CD4-positive, alpha-beta T cell treated with Interferon gamma for 1 hour (primary cell): ENCODE results near the gene PIGU.
"Not testable (repeated sequence)": the region's sequence is repeated elsewhere in the genome, so short reads cannot be mapped to it uniquely, and the experiment has no call there.

Experiments
- DNase-seq: peaks from one replicate; pipeline ENCODE4 v3.0.0-alpha.2; 2020

Gene PIGU

DNA sequence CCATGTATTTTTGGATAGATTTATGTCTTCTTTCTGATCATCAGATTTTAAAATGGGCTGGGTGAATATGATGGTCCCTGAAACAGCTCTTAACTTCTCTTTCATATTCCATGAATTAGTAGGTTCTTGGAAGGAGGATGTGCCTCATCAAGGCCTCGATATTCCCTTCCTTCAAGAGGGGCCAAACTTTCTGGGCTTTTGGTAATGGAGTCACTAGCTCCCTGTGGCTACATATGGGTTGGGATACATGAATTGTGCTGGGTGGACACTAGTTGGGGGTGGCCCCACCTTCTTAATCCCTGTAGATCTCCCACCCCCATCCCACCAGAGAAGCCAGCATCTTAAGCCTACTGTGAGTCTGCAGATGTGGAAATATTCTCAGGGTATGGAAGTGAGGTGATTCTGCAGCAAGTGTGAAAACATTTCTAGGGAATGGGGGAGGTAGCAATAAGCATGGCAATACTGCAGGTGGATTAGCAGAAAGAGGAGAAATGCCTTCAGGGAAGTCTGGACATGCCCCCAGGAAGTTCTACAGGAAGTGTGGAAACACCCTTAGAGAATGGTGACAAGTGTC is 29.5 kb upstream of the PIGU start:
- DNase-seq = no peak

DNA sequence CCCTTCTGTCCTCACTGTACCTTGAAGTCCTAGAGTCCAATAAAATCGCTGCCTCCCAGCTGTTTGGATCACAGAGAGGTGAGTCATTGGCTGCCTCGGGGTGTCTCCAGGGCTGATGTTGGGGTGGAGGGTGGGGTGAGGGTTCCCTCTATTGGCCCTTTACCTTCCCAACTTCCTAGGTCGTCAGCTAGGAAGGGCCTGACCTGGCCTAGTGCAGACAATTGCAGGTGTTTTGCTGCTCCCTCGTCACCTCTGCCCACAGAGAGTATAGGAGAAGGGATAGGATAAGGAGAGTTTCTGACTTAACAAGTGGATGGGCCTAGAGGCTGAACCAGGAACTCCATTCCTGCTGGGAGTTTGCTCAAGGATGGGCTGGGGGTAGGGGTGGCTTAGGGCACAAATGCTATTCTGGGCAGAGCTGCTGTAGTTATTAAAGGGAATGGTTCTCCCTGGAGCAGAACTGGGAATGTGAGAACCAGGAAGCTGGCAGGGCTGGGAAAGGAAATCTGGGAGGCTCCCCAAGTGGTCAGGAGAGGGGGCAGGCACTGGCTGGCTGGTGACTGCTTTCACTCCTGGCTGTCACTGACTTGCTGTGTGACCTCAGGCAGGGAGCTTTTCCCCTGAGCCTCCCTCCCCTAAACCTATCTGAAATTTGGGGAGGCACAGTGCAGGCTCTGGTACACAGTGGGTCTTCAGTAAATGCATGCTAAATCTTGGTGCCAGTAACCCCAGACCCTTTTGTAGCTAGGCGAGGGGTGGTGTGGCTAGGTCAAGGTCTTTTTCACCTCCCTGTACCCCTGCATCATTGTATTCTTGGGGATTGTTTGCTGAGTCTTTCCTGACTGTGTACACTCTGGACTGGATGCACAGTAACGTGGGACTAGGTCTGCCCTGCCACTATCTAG is 28.8 kb upstream of the PIGU start:
- peak; percentile 19 for DNase-seq

DNA sequence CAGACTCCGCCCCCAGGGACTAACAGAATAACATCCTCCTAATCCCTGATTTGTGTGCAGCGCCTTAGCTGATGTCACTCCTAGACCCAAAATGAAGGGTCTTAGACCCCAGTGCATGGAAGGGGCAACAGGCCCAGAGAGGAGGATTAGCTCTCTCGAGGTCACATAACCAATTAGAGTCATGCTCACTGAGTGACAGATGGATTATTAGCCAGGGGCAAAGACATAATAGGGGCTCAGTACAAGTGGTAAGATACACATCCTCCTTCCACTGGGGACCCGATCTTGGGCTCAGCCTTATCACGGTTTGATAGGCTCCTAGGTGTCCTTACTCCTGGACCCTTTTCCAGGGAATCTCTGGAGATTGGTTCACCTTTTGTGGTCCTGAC is 28.1 kb upstream of the PIGU start:
- no peak for DNase-seq

DNA sequence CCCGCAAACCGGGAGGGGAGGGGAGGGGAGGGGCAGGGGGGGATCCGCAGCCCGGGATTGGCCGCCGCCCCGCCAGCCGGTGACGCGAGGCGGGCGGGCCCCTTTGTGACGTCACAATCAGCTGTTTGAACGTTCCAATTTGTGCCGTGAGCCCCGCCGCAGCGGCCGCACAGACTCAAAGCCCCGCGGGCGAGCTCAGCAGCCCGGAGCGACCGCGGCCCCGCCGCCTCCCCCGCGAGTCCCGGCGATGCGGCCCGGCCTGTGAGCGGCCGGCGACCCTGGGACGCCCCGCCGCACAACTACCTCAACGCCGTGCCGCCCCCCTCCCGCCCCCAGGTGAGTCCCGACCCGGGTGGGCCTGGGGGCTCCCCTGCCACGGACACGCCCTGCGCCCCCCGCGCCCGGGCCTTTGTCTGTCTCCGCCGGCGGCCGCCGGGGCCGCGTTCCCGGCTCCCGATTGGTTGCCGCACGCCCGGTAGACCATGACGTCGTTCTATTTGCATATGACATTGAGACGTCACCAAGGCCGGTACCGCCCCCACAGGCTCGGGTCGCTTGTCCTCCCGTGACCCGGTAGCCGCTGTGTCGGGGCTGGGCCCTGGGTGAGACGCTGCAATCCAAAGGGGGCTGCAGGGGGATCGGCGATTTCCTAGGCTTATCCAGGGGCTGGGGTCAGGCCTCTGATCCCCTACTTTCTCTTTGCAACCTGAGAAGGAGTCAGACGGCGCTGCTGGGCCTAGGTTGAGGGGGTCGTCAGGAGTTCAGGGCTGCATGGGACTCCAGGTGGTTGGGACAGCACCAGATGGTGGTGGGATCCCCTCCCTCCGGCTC is 27.5 kb upstream of the PIGU start, which contains the start of gene TP53INP2:
TSS of gene TP53INP2 (plus strand) at position 168 of the 831 bp plus-strand sequence. CDS start 4,396 bp downstream, outside the sequence.
- peak; percentile 94 for DNase-seq

DNA sequence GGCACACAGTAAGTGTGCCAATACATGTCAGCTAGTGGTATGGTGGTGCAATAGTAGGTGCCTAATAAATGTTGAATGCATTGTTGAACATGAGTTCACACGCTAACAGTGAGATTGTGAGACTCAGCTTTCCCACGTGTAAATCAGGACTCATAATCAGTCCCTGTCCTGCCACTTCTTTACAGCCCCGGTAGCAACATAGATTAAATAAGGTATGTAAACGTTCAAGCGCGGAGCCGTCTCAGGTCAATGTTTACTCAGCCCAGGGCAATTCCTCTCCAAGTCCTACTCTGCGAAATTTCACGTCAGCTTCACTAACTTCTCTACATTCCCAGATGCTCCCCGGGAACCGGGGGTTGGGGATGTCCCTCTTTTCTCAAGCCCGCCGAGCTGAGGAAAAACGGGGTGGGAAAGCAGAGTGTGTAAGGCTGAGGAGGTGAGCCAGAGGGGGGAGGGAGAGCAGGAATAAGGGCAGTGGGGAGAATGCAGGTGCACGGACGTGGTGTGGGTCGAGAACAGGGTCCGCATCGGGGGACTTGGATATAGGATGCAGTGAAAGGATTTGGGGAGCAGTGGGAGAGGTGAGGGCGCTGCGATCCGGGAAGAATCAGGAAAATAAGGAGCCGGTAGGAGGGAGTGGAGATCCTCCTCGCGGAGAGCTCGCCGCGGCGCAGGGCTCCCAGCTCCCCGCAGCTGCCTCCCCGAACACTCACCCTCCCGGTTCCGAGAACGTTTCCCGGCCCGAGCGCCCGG is 26.7 kb upstream of the PIGU start:
- DNase-seq = no peak

DNA sequence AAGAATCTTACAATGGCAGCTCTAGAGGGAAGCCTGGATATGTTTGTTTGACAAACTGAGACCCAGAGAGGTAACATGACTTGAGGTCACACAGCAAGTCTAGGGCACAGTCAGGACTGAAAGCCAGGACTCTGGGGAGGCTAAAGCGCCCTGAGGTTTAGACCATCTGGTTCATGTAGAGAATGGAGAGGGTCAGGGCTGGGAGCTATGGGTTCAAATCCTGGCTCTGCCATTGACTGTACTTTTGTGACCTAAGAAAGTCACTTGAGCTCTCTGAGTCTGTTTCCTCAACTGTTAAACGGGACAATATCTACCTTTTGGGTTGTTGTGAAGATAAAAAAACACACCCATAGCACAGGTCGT is 26.1 kb upstream of the PIGU start:
- no peak for DNase-seq

DNA sequence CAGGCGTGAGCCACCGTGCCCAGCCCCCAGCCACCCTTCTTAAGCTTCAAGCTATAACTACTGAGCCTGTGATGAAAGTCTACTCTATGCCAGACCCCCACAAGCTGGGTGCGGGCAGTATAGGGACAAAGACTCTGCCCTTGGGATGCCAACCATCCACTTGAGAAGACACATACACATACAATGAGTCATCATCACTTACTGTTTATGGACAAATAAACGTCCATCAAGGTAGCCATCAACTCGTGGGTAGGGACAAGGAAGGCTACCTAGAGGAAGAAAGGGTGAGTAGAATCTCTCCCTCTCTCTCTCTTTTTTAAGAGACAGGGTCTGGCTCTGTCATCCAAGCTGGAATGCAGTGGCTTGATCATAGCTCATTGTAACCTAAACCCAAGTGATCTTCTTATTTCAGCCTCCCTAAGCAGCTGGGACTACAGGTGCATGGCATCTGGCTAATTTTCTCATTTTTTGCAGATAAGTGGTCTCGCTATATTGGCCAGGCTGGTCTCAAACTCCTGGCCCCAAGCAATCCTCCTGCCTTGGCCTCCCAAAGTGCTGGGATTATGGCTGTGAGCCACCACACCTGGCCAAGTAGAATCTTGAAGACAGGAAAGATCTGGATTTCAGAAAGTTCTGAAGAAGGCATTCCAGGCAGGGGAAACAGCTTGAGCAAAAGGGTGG is 24.7 kb upstream of the PIGU start:
- DNase-seq = no peak

DNA sequence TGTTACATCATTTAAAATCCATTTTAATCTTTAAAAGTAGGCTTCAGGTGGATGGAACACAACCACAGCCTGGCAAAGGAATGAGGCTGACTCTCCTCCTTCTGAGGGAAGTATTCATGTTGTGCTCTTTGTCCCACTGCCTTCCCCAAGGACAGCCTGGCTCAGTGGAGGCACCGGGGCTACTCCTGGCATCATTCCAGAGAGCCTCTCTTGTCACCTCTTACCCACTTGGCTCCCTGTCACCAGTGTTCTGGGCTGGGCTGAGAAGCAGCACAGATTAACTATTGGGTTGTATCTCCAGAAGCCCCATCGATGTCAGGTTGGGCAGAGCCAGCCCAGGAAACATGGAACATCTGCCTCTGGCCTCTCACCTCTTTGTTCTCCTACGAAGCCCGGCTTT is 16.5 kb upstream of the PIGU start:
- DNase-seq = no peak

DNA sequence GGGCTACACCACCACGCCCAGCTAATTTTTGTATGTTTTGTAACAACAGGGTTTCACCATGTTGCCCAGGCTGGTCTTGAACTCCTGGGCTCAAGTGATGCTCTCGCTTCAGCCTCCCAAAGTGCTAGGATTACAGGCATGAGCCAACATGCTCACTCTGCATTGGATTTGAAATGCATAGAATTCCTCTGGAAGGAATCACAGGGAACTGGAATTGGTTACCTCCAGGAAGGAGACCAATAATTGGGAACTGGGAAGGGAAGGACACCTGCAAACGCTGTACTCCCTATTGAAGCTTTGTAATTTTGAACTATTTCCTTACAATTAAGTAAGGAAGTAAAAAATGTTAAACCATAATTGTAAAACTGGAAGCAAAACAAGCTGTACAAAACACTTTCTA is 14.9 kb upstream of the PIGU start:
- DNase-seq = no peak

DNA sequence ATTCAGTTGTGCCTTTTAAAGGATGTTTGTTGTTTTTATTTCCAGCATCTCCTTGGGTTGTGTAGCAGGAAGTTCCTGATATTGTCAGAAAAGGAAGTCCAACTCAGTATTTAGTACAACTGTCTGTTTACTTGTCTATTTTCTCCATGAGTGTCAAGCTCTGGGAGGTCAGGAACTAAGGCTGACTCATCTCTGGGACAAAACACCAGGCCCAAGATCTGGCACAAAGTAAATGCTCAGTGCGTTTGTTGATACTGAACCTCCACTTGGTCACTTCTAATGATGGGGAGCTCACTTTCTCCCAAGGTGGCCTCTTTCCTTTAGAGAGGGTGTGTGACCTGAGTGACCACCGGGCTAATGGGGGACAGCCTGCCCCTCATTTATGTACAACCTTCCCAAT is 12.6 kb upstream of the PIGU start:
- no peak for DNase-seq

DNA sequence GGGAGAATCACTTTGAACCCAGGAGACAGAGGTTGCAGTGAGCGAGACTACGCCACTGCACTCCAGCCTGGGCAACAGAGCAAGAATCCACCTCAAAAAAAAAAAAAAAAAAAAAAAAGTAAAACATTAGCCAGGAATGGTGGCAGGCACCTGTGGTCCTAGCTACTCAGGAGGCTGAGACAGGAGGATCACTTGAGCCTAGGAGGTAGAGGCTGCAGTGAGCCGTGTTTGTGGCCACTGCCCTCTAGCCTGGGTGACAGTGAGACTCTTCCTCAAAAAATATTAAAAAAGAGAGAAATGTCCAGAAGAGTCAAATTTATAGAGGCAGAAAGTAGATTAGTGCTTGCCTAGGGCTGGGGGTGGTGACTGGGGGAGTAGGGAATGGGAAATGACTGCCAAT is 6.8 kb upstream of the PIGU start:
- DNase-seq = no peak

DNA sequence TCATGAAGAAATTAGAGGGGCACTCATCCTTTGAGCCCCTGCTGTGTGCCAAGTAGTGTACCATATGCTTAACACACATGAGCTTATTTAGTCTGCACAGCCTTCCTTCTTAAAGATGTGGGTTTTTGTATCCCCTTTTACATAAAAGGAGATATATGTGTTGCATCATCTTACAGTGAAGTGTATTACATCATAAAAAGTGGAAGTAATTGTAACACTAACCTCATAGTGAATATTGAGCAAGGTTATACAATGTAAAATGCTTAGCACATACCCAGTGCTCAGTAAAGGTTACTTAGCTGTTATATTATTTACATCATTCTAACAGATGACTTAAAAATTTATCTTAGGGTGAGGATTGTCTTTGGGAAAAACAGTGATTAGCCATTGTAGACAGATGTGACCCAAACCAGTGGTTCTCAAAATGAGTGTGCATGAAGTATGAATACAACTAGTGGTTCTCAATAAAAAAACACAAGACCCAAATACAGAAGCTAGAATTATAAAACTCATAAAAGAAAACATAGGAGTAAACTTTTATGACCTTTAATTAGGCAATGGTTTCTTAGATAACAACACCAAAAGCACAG is 3.8 kb upstream of the PIGU start:
- DNase-seq = no peak

DNA sequence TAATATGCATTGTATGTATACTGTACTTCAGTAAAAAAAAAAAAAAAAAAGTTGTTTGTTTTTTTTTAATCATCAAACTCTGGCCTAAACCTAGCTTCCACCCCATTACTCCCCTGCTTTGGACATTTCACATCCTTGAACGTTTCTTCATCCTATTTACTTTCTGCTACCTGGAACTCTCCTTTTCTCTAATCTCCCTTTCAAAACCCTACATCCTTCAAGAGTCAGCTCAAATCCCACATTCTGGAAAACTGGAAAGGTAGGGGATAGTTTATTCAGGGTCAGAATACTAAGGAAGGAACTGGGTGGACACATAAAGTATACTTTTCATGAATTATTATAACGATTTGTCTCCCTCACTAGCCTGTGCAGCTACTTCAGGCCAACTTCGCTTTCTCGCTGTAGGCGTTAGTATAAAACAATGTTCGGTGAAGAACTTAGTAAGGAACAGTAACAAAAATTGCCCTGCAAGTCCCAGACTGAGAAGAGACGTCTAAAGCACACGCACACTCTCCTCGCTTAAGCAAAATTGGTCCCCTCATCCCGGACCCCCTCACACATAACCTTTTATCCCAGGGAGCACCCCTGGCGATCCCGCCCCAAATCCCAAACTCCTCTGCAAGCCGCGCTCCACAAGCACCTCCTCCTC is 775 bp downstream of the PIGU start:
- no peak for DNase-seq

DNA sequence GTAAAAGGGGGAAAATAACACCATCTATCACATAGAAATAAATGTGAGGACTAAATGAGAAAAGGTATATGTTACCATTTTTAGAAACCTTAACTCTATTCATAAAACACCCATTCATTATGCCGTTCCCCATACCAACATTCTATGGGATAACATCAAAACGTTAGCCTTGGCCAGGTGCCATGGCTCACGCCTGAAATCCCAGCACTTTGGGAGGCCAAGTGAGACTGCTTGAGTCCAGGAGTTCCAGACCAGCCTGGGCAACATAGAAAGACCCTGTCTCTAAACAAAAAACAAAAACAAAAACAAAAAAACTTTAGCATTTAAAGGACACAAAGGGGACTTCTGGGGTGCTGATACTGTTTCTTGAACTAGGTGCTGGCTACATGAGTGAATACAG is 1.3 kb downstream of the PIGU start:
- DNase-seq = no peak

DNA sequence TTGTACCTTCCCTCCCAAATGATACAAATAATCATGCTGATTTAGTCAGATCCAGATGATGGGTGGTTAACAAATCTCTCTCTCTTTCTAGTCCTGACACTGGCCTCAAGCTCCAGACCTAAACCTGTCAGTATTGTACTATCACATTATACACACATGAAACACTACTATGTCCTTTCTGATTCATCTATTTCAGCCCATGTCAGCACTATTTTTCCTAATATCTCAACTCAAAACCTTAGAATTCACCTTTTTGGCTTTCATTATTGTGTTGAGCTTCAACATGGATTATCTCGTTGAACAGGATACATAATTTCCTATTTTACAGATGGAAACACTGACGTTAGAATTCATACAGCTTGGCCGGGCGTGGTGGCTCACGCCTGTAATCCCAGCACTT is 3.5 kb downstream of the PIGU start:
- DNase-seq = no peak

DNA sequence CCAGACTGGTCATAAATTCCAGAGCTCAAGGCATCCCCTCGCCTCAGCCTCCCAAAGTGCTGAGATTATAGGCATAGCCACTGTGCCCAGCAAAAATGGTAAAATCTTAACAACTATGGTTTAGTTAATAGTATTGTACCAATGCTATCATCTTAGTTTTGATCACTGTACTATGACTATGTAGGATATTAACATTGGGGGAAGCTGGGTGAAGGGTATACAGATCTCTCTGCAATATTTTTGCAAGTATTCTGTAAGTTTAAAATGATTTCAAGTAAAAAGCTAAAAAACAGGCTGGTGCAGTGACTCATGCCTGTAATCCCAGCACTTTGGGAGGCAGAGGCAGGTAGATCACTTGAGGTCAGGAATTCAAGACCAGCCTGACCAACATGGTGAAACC is 7.8 kb downstream of the PIGU start:
- DNase-seq = no peak

DNA sequence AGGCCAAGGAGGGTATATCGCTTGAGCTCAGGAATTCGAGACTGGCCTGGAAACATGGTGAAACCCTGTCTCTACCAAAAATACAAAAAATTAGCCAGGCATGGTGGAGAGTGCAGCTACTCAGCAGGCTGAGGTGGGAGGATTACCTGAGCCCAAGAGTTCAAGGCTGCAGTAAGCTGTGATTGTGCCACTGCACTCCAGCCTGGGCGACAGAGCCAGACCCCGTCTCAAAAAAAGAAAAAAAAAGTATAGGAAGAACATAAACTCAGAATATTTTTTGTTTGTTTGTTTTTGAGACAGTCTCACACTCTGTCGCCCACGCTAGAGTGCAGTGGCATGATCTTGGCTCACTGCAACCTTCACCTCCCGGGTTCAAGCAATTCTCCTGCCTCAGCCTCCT is 12.1 kb downstream of the PIGU start:
- not testable (repeated sequence) for DNase-seq

DNA sequence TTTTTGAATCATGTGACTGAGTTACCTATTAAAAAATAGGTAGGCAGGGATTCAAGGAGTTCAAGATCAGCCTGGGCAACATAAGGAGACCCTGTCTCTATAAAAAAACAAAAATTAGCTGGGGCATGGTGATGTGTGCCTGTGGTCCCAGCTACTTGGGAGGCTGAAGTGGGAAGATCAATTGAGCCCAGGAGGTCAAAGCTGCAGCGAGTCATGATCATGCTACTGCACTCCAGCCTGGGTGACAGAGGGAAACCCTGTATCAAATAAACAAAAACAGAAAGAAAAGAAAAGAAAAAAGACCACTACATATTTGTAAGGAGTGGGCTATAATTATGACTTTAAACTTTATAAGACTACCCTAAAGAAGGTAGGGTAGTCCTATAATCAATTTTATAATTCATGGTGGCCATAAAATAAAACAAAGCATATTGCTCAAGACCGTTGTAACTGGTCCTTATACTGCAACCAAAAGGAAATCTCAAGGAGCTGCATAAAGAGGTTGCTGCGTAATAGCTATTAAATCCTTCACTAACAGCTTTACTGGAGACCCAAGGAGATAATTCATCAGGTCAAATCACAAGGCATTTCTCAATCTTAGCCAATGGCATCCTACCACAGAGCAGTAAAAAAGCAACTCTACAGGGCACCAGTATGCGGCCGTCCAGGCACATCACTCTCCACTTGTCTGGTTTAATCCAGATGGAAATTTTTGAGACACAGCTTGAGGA is 13.5 kb downstream of the PIGU start:
- DNase-seq = no peak

DNA sequence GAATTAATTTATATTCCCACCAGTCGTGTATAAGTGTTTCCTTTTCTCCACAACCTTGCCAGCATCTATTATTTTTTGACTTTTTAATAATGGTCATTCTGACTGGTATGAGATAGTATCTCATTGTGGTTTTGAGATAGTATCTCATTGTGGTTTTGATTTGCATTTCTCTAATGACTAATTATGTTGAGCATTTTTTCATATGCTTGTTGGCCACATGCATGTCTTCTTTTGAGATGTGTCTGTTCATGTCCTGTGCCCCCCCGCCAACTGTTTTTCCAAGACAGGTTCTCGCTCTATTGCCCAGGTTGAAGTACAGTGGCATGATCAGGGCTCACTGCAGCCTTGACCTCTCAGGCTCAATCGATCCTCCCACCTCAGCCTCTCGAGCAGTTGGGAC is 15.1 kb downstream of the PIGU start:
- DNase-seq = not testable (repeated sequence)

DNA sequence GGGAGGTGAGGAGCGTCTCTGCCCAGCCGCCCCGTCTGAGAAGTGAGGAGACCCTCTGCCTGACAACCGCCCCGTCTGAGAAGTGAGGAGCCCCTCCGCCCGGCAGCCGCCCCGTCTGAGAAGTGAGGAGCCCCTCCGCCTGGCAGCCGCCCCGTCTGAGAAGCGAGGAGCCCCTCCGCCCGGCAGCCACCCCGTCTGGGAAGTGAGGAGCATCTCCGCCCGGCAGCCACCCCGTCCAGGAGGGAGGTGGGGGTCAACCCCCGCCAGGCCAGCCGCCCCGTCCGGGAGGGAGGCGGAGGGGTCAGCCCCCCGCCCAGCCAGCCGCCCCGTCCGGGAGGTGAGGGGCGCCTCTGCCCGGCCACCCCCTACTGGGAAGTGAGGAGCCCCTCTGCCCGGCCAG is 18.2 kb downstream of the PIGU start:
- not testable (repeated sequence) for DNase-seq
